ENCODE measurements around the gene CNIH2. TPM values are rescaled to one million over a fixed set of nuclear protein-coding genes. Genes with fewer than 3 reads are reported as not detected.

The CNIH2 gene
- total and polyA plus RNA-seq, 2 donors (not counting 1 experiment from before 2014, with no cell fraction given) = 0.92 to 2.0 TPM

- Mint-ChIP-seq H3K27ac (peak overlapping the region; percentile 77), H3K9me3 (ENCODE audit: insufficient read depth) (no peaks in the 10 kb centered on the region), H3K4me3 (peak overlapping the region; percentile 95), H3K27me3 (peaks cover 6% of the 10 kb centered on the region), H3K4me1 (peaks cover 40% of the 10 kb centered on the region)
- Histone ChIP-seq H3K4me2 (replicated peaks; ENCODE audit: low read depth, low read length, poor library complexity, severe bottlenecking) (peak overlapping the region; percentile 94), H3K27me3 (replicated peaks in 1 of 4; ENCODE audit: control extremely low read depth in 1 of 4, control insufficient read depth in 3 of 4, insufficient read depth in 4 of 4, low read length in 3 of 4) (peaks cover 2 to 25% (median 13%) of the 10 kb centered on the region in 4 experiments), H3K36me3 (replicated peaks in 1 of 2; ENCODE audit: control extremely low read depth in 1 of 2, control insufficient read depth in 1 of 2, extremely low read depth in 1 of 2, insufficient read depth in 2 of 2, low read length in 1 of 2) (peaks cover 0 to 13% of the 10 kb centered on the region in 2 experiments), H3K4me3 (ENCODE audit: control extremely low read depth in 1 of 5, extremely low read depth in 1 of 5, insufficient read depth in 1 of 5, low read depth in 2 of 5, low read length in 4 of 5) (peak overlapping the region; percentile 53 to 92 (median 77)), H3K4me1 (ENCODE audit: control insufficient read depth in 2 of 2, insufficient read depth in 2 of 2, low read length in 2 of 2) (peaks cover 35 to 45% of the 10 kb centered on the region in 2 donors), H4K20me1 (ENCODE audit: control insufficient read depth, insufficient read depth, low read length, poor library complexity, severe bottlenecking) (peaks cover 26% of the 10 kb centered on the region), H3K79me2 (ENCODE audit: control insufficient read depth, insufficient read depth, low read length) (peaks cover 35% of the 10 kb centered on the region), H2AFZ (ENCODE audit: insufficient read depth, low read depth, low read length, poor library complexity, severe bottlenecking) (peak overlapping the region; percentile 81), H3K9ac (ENCODE audit: low read length) (peak overlapping the region; percentile 95), H3K9me3 (ENCODE audit: control extremely low read depth in 1 of 3, control insufficient read depth in 2 of 3, insufficient read depth in 1 of 3, low read length in 2 of 3) (peaks cover 0 to 4% (median 0%) of the 10 kb centered on the region in 3 donors), H3K27ac (ENCODE audit: low read length in 2 of 2) (peak overlapping the region; percentile 65 to 88)
- DNase-seq (no peak), ATAC-seq (ENCODE audit: low read depth) (no peak)
- ChIA-PET POLR2A (interaction anchor here (0.6 to 1.8 kb wide), 3 partner anchors 20 to 1175 kb away, joined by 5 to 13 read pairs (median 7); partner anchors contain the start of gene RAB1B), CTCF (interaction anchor here (0.6 to 2.3 kb wide), 9 partner anchors 17 to 168 kb away, joined by 3 to 13 read pairs (median 4); partner anchors contain the start of gene RAB1B)
- 52% methylated on average over 20 of the region's 20 CpGs for WGBS (ENCODE audit: insufficient coverage)
- TF ChIP-seq EZH2 (IDR thresholded peaks at IDR 0.05; ENCODE audit: borderline replicate concordance, insufficient read depth, low read depth, low read length, poor library complexity, severe bottlenecking) = no peak
- TF ChIP-seq, protein P1, sequence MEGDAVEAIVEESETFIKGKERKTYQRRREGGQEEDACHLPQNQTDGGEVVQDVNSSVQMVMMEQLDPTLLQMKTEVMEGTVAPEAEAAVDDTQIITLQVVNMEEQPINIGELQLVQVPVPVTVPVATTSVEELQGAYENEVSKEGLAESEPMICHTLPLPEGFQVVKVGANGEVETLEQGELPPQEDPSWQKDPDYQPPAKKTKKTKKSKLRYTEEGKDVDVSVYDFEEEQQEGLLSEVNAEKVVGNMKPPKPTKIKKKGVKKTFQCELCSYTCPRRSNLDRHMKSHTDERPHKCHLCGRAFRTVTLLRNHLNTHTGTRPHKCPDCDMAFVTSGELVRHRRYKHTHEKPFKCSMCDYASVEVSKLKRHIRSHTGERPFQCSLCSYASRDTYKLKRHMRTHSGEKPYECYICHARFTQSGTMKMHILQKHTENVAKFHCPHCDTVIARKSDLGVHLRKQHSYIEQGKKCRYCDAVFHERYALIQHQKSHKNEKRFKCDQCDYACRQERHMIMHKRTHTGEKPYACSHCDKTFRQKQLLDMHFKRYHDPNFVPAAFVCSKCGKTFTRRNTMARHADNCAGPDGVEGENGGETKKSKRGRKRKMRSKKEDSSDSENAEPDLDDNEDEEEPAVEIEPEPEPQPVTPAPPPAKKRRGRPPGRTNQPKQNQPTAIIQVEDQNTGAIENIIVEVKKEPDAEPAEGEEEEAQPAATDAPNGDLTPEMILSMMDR (IDR thresholded peaks at IDR 0.05) = no peak
- intact Hi-C loops (cut with micrococcal nuclease) = loop anchor here (5.0 kb wide), 1 partner anchor 84 kb away; the partner anchor contains the start of gene SLC29A2
Observed at GRCh38 chr11:66287889-66288670, 10.1 kb downstream of the CNIH2 start.
